Astrocyte of the hippocampus (primary cell): ENCODE results near the gene MAP2K2.
A peak's percentile ranks its signal among the peaks of the same experiment; 100 is the strongest.

Experiments used
- DNase-seq: peaks from one replicate; pipeline ENCODE4 v3.0.0; 2011; ENCODE audit warnings: low read depth, low spot score

MAP2K2 gene

DNA sequence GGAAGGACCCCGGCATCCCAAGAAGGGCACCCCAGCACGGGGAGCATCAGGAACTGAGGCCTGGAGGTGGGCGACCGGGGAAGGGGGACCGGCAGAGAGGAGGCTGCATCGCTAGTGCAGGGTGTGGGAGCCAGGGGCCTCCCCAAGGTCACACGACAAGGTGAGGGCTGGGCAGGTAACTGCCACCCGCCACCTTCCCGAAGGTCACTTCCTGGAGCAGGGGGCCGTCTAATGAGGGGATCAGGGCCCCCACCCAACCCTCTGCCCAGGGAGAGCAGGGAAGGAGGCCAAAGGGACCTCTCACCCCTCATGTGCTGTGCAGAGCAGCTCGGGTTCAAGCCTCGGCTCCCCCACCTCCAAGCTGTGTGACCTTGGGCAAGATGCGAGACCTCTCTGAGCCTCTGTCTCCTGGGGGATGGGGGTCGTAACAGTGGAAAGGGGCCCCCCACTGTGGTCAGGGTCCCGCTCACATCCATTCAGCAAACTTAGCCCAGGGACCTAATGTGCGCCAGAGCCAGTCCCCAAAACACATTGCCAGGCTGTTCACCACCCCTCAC lies 63.2 kb downstream of the MAP2K2 start:
- DNase-seq, result no peak

DNA sequence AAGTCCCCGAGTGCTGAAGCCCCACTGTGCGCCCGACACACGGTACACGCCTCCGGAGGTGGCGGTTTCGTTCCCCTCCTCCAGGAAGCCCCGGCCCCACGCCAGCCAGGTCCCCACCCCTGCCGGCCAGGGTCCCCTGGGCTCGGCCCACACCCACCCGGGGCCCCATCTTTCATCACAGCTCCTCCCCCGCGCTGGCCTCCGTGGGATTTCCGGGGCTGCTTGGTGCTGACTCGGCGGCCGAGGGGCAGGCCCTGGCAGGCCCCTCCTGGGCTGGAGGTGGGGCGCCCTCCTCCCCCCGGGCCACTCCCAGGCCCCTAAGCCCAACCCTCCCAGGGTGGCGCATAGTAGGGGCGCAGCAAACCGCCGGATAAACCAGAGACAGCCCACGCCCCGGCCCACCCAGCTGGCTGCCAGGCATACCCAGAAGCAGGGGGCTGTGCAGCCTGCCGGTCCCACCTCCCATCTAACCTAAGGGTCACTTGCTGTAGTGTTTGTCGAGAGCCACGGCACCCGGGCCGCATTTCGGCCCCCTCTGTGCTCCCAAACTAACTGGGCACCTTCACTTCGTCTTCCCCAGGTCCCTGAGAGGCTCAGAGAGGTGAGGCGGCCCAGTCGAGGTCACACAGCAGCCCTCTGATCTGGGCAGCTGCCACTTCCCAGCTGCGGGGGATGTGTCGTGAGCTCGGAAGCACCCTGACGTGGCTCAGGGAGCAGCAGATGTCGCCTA lies 63.9 kb downstream of the MAP2K2 start:
- no peak for DNase-seq

DNA sequence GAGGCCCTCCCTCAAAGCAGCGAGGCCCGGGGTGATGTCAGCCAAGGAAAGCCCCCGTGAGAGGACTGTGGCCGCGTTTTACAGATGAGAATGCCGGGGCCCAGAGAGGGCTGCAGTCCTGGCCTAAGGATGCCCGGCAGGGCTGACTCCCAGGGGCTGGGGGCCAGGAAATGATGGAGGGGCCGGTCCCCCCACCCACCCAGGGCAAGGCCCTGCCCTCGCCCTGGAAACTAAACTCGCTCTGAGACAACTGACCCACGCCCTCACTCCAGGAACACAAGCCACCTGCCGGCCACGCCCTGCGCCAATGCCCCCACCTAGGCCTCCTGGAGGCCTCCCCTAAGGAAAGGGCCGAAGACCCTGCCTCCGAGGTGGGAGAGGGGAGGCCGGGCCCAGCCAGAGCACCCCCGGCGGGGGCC lies 64.5 kb downstream of the MAP2K2 start:
- DNase-seq, result no peak

DNA sequence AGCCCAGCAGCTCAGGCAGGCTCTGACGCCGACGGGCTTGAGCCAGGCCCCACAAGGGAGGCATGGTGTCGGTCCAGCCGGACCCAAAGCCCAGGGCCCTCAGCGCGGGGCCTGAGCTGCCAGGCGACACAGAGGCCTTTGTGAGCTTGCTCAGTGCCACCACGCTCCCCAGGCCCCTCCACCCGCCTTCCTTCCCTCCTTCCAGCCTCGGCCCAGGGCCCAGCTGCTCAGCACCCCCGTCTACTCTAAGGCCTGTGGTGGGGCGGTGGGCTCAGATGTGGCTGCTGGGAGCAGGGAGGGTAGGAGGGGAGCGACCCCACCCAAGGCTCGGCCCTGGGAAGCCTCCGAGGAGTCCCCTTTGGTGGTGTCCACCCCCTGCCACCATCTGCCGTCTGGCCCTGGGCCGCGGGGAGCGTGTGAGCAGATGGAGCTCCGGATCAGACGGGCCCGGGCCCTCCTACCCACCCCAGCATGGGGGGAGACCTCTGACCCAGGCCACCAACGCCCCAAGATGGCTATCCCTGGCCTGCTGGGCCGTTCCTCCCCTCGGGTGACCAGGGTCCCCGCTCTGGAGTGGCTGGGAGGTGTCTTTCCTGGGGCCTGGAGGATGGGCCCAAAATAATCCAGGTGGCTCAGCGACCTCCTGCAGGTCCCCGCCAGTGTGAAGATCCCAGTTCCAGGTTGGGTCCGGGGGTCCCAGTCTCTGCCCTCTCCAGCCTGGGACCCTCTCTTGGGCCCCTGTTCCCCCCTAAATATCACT lies 65.0 kb downstream of the MAP2K2 start:
- no peak for DNase-seq

DNA sequence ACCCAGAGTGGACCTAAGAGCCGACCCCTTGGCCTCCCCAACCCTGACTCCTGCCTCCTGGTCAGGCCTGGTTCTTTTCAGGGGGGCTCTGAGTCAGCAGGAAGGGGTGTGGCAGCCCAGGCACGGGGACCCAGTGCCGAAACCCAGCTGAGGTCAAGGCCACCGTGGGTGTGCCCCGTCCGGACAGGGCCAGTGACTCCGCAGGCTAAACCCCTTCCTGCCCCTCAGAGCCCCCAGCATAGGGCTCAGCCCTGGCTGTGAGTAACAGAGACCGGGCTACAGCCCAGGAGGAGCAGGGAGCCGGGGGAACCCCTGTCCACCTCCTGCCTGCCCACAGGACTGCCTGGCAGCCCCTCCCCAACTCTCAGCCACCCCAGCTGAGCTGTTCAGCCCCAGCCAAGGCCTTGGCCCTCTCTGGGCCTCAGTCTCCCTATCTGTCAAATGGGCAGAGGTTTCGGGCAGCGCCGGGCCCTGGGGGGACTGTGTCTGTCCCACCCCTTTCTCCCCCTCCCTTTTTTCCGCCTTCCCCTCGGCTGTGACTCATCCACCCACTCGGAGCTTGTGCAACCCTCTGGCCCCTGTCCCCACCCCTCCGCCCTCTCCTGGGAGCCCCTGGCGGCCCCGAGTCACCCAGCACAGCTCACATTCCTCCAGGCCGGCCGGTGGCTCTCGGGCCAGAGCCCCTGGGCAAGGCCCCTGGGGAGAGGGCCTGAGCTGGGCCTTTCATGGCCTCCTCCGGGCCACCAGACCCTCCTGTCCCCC lies 65.8 kb downstream of the MAP2K2 start:
- peak; percentile 91 for DNase-seq

DNA sequence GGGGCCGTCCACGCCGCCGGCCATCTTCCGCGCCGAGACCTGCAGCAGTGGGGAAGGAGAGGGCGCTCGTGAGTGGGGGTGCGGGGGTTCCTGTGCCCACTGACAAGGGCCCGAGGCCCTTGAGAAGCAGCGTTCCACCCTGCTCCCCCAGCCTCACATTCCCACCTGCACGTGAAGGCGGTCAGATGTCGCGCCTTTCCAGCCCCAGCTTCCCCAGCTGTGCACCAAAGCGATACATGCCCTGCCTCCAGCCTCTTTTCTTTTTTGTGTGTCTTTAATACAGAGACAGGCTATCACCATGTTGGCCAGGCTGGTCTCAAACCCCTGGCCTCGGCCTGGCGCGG lies 68.7 kb downstream of the MAP2K2 start:
- no peak for DNase-seq

DNA sequence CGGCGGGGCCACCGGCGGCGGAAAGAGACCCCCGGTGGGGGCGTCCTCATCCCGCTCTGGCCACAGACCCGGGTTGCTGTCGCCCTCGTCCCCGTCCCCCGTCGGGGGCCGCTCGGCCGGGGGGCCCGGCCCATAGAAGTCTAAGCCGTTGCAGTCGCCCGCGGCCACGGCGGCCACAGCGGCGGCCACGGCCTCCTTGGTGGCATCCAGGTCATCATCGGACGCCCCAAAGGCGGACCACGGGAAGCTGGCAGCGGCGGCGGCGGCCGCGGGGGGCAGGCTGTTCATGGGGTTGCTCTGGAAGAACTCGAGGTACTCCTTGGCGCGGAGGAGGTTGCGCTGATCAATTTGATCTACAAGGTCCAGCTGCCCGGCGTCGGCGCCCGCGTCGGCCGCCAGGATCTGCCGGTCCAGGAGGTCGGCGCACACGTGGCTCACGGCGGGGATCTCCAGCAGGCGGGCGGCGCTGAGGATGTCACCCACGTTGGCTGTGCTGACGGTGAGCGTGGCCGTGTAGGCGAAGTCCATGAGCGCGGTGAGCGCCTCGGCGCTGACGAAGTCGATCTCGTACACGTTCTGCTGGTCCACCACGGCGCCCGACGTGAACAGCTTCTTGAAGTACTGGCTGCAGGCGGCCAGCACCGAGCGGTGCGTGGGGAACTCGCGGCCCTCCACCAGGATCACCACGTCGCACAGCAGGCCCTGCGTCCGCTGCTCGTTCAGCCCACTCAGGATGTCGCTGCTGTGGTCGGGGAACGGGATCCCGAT lies 69.3 kb downstream of the MAP2K2 start:
- DNase-seq, result no peak

DNA sequence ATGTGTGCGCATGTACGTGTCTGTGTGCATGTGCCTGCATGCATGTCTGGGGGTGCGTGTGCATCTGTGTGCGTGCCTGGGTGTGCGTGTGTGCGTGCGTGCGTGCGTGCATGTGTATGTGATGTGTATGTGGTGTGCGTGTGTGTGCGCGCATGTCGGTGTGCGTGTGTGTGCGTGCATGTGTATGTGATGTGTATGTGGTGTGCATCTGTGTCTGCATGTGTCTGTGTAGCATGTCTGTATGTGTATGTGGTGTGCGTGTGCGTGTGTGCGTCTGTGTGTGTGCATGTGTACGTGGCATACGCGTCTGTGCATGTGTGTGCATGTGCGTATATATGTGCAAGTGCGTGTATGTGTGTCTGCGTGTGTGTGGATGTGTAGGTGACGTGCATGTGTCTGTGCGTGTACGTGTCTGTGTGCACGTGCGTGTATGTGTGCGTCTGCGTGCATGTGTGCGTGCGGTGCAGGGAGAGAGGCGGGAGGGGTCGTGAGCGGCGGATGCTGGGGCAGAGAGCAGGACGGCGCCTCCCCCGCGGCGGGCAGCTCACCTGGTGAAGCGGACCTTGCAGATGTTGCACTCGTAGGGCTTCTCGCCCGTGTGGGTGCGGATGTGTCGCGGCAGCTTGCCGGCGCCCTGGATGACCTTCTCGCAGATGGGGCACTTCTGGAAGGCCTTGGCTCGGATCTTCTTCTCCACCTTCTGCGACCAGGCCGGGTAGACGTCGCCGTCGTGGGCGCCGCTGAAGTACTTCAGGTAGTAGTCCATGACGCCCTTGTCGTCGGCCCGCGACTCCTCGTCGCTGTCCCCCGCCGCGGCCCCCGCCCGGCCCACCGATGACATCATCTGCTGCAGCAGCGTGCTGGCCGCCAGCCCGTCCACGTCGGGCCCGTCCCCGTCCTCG lies 70.2 kb downstream of the MAP2K2 start:
- no peak for DNase-seq

DNA sequence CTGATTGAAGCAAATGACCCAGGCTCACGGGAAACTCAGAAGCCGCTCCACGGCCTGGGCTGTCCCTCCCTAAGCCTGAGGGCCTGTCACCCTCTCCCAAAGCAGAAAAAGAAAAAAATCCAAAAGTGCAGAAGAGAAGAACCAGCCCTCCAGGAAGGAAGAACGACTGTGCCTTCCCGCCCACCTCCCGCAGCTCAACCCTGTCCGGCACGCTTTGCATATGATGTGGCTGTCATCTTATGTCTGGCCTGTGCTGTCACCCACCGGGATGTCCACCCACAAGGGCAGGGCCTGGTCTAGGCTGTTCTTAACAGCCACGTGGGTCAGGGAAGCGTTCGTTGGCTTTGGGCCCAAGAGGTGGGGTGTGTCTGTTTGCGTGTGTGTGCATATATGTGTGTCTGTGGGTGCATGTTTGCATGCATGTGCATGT lies 70.9 kb downstream of the MAP2K2 start:
- DNase-seq, result no peak

DNA sequence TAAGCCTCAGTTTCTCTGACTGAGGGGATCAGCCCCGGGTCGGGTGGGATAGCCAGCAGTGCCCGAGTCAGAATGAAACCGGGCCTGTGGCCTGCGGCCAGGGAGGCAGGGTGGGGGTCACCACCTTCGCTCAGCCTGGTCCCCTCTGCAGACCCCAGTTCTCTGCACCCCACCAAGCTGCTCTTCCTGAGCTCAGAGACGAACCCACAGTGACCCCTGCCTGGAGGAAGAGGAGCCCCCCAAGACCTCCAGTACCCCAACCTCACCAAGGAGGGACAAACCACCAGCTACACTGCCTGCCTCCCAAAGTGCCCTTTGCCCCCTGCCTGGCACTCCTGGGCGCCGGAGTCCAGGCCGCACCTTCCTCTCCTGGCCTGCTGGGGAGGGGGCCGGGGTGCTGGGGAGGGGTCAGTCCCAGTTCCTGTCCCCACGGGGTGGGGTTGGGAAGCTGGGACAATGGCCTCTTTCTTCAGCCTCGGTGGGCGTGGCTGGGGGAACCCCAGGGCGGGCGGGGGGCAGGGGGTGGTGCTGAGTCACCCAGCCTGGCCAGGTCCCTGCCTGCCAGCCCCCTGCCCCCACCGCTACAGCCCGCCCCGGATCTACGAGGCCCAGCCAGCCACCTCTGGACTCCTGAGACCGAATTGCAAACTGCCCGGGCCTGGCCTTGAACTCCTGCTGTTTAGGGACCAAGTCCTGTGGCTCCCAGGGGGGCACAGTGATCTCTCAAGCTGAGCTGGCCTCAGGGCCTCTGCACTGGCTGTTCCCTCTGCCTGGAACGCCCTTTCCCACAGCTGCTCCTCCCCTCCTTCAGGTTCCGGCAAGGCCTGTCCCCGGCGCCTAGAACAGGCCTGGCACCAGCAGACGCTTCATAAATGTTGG lies 71.6 kb downstream of the MAP2K2 start:
- DNase-seq, result peak; percentile 70

DNA sequence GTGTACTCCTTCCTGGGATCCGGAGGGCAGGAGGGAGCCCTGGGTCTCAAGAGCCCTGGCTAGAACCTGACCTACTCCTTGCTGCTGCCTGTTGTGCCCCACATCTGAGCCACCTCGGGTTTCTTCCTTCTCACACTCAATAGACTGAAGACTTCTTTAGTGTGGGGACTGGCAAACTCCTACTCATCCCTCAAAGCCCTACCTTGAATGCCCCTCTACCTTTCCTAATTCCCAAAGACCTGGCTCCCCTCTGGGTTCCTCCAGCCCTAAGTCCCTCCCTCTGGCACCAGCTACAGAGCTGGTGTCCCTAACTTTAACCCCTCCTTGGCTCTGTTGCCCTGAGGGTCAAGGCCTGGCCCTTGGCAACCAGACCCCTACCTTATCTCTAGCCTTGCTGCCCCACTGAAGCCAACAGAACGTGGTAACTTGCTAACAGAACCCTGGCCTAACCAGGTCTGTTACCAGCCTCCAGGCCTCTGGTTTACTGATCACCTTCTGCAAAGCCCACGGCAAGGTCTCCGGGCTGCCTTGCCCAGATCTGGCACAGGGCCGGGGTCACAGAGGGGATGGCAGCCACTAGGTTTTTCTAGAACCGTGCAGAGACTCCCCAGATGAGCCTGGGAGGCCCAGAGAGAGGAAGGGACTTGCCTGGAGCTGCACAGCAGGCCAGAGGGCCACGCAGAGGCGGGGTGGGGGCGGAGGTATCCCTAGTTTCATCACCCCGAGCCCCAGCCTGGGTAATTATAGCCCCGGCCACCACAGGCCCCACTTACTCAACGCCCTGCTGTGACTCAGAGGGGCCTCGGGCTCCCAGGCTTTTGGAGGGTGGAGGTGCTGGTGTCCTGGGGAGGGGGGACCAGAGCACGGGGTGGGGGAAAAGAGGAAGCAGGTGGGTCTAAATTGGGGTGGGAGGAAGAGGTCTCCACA lies 72.5 kb downstream of the MAP2K2 start:
- peak; percentile 50 for DNase-seq

DNA sequence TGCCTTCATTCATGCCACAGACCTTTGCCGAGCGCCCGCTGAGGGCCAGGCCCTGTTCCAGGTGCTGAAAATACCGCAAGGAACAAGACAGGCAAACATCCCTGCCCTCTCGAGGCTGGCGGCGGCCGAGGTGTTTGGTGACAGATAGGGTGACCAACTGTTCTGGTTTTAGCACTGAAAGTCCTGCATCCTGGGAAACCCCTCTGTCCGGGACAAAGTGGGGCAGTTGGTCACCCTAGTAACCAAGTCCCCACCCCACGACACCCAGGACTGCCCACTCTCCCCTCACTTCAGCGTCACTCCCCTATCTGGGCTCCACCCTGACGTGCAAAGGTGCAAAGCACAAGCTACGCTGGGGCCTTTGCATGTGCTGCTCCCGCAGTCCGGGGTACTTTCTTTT lies 74.5 kb downstream of the MAP2K2 start:
- DNase-seq, result no peak

DNA sequence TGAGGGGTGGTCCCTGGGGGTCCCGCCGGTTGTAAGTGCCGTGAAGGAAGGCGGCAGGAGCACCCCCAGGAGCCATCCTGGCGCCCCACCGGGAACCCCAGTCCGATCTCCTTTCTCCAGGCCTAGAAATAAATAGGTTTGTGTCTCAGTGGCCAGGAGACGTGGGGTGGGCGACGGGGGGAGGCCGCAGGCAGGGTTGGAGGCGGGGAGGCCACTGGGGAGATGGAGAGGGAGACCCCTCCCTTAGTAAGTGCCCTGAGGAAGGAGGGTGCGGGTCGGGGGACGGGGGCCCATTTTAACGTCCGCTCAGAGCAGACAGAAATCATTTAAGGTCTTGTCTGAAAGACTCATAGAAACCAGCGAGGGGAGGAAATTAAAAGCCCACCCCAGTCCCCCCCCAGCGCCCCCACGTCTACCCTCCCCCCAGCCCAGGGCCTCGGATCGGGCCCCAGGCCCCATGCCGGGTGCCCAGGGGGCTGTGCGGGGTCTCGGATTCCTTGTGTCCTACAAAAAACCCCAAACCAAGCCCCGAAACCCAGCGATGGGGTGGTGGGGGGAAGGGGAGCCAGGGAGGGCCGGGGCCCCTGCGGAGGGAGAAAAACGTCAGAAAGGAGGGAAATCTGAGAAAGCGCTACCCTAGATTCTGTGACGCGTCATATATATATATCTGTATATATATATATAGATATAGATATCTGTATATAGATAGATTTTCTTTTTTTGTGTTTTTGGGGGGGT lies 76.8 kb downstream of the MAP2K2 start:
- no peak for DNase-seq

DNA sequence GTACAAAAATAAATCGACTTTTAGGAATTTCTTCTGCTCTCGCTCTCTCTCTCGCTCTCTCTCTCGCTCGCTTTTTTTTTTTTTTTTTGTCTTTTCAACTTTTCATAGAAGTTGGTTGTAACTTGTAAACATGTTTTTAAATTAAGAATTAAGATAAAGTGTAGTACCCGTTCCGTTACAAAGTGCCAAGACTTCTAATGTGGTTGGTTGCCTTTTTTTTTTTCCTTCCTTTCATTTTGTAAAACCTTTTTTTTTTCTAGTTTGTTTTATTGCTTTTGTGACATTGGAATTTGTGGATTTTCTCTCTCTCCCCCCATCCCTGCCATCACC lies 77.6 kb downstream of the MAP2K2 start:
- DNase-seq, result no peak

DNA sequence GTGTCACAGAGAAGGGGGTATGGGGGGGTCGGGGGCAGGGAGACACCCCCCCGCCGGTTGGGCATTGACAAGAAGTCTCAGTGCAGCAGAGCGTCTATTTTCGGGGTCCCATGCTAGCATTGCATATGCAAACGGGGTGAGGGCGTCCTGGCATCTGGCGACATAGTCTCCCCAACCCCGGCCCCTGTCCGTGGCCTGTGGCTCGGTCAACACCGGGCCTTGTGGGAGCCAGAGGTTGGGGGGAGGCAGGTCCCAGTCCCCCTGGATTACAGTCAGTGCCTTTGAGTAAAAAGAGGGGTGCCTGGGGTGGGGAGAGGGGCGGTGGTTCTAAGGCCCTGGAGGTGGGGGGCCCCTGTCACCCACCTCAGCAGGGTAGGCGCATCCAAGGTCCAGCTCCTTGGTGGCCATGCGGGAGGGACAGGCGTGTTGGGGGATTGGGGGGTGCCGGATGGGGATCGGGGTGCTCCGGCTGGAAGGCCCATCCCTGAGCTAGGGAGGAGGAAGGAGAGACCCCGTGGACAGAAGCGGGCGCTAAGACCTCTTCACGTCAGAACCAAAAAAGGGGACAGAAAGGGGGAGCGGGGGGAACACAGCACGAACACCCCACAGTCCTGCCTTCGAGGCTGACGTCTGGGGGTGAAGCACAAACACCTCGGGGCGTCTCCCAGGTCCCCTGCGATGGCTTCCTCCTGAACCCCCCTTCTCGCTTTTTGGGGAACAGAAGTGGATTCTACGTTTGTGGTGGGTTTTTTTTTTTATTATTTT lies 78.1 kb downstream of the MAP2K2 start:
- no peak for DNase-seq

DNA sequence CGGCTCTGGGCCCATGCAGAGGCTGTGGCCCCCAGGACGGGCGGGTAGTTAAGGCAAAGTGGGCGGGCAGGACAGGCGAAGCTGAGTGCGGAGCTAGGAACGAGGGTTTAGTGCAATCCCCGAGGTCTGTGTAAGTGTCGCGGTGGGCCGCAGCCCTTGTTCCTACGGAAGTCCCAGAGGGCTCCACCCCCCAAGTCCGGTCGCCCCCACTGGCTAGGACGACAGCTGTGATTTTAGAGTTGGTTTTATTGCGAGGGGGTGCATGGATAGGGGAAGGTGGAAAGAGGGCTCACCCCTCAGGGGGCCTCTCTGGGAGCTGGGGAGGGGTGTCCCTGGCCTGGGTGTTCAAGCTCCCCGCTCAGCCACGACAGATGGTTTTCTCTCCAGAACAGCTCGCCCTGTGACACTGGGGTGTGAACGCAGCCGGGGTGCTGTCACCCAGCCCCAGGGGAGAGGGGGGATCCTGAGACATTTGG lies 78.9 kb downstream of the MAP2K2 start:
- DNase-seq, result no peak
